HG03432 (cell line): ENCODE measurements around the gene IZUMO2.
"Not testable (repeated sequence)": the region's sequence is repeated elsewhere in the genome, so short reads cannot be mapped to it uniquely, and the experiment has no call there.

Experiments
- ATAC-seq: cut with Tn5 transposase; IDR thresholded peaks from one replicate; pipeline ENCODE4 v1.9.1; 2021; ENCODE audit warnings: mild to moderate bottlenecking, moderate library complexity; ENCODE audit not compliant: unreplicated experiment

IZUMO2 gene

DNA sequence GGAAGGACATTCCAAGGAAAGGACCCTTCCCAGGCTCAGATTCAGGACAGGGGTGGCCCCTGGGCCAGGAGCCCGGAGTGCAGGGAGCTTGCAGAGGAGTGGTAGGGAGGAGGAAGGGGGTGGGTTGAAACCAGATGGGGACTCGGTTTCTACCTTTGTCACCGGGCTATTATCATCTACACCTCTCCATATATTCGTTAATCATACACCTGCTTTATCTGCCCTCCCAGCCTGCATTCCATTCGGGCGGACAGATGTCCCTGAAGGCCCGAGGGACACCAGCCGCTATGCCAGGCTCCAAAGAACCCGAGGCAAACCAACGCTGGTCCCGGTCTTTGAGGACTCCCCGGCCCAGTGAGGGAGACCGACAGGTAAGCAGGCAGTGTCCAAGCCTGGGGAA is 24.9 kb upstream of the IZUMO2 start:
- ATAC-seq = no peak

GRCh38 chr19:50184196-50184595 is 21.1 kb upstream of the IZUMO2 start:
- no peak for ATAC-seq

GRCh38 chr19:50181121-50181520 is 18.0 kb upstream of the IZUMO2 start:
- ATAC-seq = no peak

- no peak for ATAC-seq
Observed at GRCh38 chr19:50178859-50179537, 15.9 kb upstream of the IZUMO2 start.

- no peak for ATAC-seq
Observed at GRCh38 chr19:50178320-50178719, 15.2 kb upstream of the IZUMO2 start.

DNA sequence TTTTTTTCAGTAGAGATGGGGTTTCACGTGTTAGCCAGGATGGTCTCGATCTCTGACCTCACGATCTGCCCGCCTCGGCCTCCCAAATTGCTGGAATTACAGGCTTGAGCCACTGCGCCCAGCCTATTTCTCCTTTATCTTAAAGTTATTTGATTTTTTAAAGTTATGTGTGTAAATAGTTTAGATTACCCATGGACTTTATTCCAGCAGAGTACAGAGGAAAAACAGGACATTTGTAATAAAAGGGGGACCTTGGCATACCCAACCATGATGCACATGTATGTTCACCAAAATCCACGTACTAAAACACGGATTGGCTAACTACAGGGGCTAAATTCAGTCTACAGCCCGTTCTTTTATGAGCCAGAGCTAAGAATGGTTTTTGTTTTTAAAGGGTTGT is 13.7 kb upstream of the IZUMO2 start:
- ATAC-seq = no peak

- ATAC-seq = no peak
Observed at GRCh38 chr19:50175924-50176323, 12.8 kb upstream of the IZUMO2 start.

- no peak for ATAC-seq
Observed at GRCh38 chr19:50174100-50174793, 11.2 kb upstream of the IZUMO2 start.

DNA sequence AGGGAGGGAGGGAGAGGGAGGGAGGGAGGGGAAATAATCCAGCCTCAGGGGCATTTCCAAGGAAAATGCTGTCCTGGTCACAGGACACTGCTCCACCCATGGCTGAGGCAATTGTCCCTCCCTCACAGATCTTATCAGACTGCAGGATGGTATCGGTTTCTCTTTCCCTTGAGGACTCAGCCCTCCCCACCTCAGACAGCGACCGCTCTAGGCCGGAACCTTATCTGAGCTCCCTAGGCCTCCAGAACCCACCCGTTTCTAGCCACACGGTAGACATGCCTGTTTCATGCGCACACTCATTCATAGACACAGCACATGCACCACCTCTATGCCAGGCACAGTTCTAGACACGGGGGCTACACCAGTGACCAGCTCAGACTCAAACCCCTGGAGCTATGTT is 10.0 kb upstream of the IZUMO2 start:
- ATAC-seq = no peak

DNA sequence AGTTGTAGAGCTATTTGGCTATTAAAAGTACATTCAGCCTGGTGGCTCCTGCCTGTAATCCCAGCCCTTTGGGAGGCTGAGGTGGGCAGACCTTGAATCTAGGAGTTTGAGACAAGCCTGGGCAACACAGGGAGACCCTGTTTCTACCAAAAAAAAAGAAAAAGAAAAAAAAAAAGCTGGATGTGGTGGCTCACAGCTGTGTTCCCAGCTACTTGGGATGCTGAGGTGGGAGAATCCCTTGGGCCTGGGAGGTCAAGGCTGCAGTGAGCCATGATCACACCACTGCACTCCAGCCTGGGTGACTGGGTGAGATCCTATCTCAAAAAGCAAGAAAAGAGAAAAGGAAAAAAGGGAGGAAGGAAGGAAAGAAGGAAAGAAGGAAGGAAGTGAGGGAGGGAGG is 9.6 kb upstream of the IZUMO2 start:
- no peak for ATAC-seq

- ATAC-seq = no peak
Observed at GRCh38 chr19:50171752-50172151, 8.7 kb upstream of the IZUMO2 start.

GRCh38 chr19:50167314-50167721 is 4.2 kb upstream of the IZUMO2 start:
- no peak for ATAC-seq

DNA sequence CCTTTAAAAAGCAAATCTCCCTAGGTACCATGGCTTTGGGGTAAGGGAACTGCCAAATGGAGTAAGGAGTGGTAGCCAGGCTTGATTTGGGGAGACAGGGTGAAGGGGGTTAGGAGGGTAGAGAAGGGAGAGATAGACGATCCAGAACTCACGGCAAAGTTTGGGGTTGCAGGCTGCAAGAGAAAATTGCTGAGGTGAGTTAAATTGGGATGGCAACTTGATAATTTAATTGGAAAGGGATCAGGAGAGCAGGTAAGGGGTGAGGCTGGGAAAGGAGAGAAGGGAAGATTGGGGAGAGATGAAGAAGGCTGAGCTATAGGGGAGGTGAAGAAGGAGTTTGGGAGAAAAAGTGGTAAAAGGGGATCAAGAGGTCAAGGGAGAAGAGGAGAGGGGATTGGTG is 4.0 kb downstream of the IZUMO2 start:
- ATAC-seq = no peak

GRCh38 chr19:50158577-50158976 is 4.5 kb downstream of the IZUMO2 start:
- ATAC-seq = no peak

GRCh38 chr19:50155520-50156109 is 7.5 kb downstream of the IZUMO2 start:
- ATAC-seq = no peak

- ATAC-seq = no peak
Observed at GRCh38 chr19:50154529-50154928, 8.6 kb downstream of the IZUMO2 start.

- no peak for ATAC-seq
Observed at GRCh38 chr19:50152578-50152977, 10.5 kb downstream of the IZUMO2 start.

- ATAC-seq = no peak
Observed at GRCh38 chr19:50148528-50148927, 14.6 kb downstream of the IZUMO2 start.

GRCh38 chr19:50147462-50148423 is 15.3 kb downstream of the IZUMO2 start:
- ATAC-seq = no peak

DNA sequence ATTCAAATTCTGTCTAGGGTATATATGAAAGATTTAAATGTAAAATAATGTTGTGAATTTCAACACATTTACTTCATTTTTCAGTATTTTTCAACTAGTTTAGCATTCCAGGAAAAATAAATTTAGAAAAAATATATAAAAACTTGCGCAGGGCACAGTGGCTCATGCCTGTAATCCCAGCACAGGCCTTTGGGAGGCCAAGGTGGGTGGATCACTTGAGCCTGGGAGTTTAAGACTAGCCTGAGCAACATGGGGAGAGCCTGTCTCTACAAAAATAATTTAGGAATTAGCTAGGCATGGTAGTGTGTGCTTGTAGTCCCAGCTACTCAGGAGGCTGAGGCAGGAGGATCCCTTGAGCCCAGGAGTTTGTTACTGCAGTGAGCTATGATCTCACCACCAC is 21.2 kb downstream of the IZUMO2 start:
- not testable (repeated sequence) for ATAC-seq
